ENCODE measurements around the gene GANAB. TPM values are rescaled to one million over a fixed set of nuclear protein-coding genes. Genes with fewer than 3 reads are reported as not detected.

GANAB gene
- total and polyA plus RNA-seq, 2 of the 4 experiments (the other 2 are of a cell fraction) = 209 to 344 TPM

- H3K9ac ChIP-seq (ENCODE audit: low read depth, low read length) = no peak overlapping the region
- H3K79me1 ChIP-seq (ENCODE audit: low read depth in 1 of 2, low read length in 2 of 2) = peaks cover 16 to 21% of the 10 kb centered on the region in 2 experiments
- peak overlapping the region; percentile 92 for H2AFZ ChIP-seq (replicated peaks; ENCODE audit: low read length, poor library complexity)
- peaks cover 30% of the 10 kb centered on the region for H3K36me3 ChIP-seq (ENCODE audit: control insufficient read depth, insufficient read depth, low read length)
- ChIA-PET CTCF (interaction anchor here (1.5 kb wide), 1 partner anchor 22 kb away, joined by 3 read pairs; the partner anchor contains the start of gene TUT1), POLR2A (ENCODE audit: unreplicated experiment) (no interaction called here)
- in situ Hi-C loops (cut with MboI; ENCODE audit: low sequenced_read_pairs) = no loop called here
- H3K27ac ChIP-seq (ENCODE audit: insufficient read depth, low read length) = peak overlapping the region; percentile 70
- peak overlapping the region; percentile 14; the same call in 1 of the 2 replicates for H3K4me3 ChIP-seq (ENCODE audit: insufficient read depth, low read depth, low read length)
- H3K4me1 ChIP-seq (ENCODE audit: control insufficient read depth, insufficient read depth, low read length) = peaks cover 10% of the 10 kb centered on the region
- H4K91ac ChIP-seq (ENCODE audit: insufficient read depth, low read depth, low read length) = peak overlapping the region; percentile 56; the same call in 1 of the 2 replicates
- no peaks in the 10 kb centered on the region for H3K9me1 ChIP-seq (ENCODE audit: insufficient read depth, low read length)
- no peak overlapping the region for H2BK20ac ChIP-seq (ENCODE audit: low read depth, low read length)
- no peak overlapping the region for H3K18ac ChIP-seq (ENCODE audit: low read depth, low read length)
- peak overlapping the region; percentile 87 for H2AK9ac ChIP-seq (replicated peaks; ENCODE audit: low read depth, low read length, poor library complexity)
- H4K20me1 ChIP-seq (ENCODE audit: insufficient read depth, low read length) = peaks cover 11% of the 10 kb centered on the region
- H2BK5ac ChIP-seq (ENCODE audit: low read depth, low read length, poor library complexity, severe bottlenecking) = peak overlapping the region; percentile 60
- H3K23ac ChIP-seq (ENCODE audit: low read depth, low read length) = no peak overlapping the region
- DNase-seq = no peak
- TF ChIP-seq CTCF (conservative IDR thresholded peaks at IDR 0.05; ENCODE audit: low read depth, low read length) (no peak), POLR2A (IDR thresholded peaks at IDR 0.05; ENCODE audit: low read depth, low read length) (no peak), MXI1 (IDR thresholded peaks at IDR 0.05; ENCODE audit: borderline replicate concordance, low read depth, low read length) (no peak), RAD21 (IDR thresholded peaks at IDR 0.05; ENCODE audit: low read length) (no peak), MAFK (IDR thresholded peaks at IDR 0.05; ENCODE audit: low read depth, low read length) (no peak), FOS (IDR thresholded peaks at IDR 0.05; ENCODE audit: low read depth, low read length) (no peak), SMC3 (IDR thresholded peaks at IDR 0.05; ENCODE audit: low read depth, low read length) (no peak)
- ATAC-seq (ENCODE audit: low read depth) = no peak
- WGBS, 2 experiments (ENCODE audit: extremely low coverage in 2 of 2, insufficient read length in 1 of 2) = 65% methylated on average over 8 of the region's 15 CpGs; no CpG with 5 or more reads in 1 of the 2 experiments
- H2AK5ac ChIP-seq (ENCODE audit: low read depth, low read length) = peak overlapping the region; percentile 83; the same call in 1 of the 2 replicates
- no peak overlapping the region for H3K56ac ChIP-seq (ENCODE audit: extremely low read depth, insufficient read depth, low read length)
- H3K4ac ChIP-seq (ENCODE audit: low read depth, low read length) = peak overlapping the region; percentile 64
- no peaks in the 10 kb centered on the region for H3K27me3 ChIP-seq (ENCODE audit: control insufficient read depth, insufficient read depth, low read length)
- peak overlapping the region; percentile 66 for H4K5ac ChIP-seq (ENCODE audit: low read depth, low read length)
- no peak overlapping the region; the same call in 2 of the 3 replicates for H2BK15ac ChIP-seq (ENCODE audit: low read depth, low read length)
- H2BK120ac ChIP-seq (ENCODE audit: low read depth, low read length) = no peak overlapping the region; the same call in 1 of the 2 replicates
- H3K9me3 ChIP-seq (ENCODE audit: control insufficient read depth, insufficient read depth, low read length) = no peaks in the 10 kb centered on the region
- no TSS peak for BruUV-seq (replicated peaks)
- H3K14ac ChIP-seq (replicated peaks; ENCODE audit: low read depth, low read length) = no peak overlapping the region
- intact Hi-C loops (cut with micrococcal nuclease) = loop anchor here (5.0 kb wide), 1 partner anchor 249 kb away; no protein-coding TSS in a partner anchor
- no peak overlapping the region for H3K4me2 ChIP-seq (ENCODE audit: low read depth, low read length)
- dilution Hi-C loops (cut with HindIII; ENCODE audit: low sequenced_read_pairs, unreplicated experiment) = no loop called here
- peak overlapping the region in 1 of 2 experiments; percentile 88; a peak in 2 of 4 replicates for H4K8ac ChIP-seq (ENCODE audit: low read depth in 2 of 2, low read length in 2 of 2)
These were observed 33.1 kb downstream of the GANAB start for GRCh38 chr11:62613291-62613778.
